DOHH2 (cell line): ENCODE results near the gene EMP1.

Experiments
- H3F3A ChIP-seq: fragments of 200-600 bp; sonication (generic), shearing (Covaris generic); 2 replicates; pipeline ENCODE4 v1.6.0; 2016; ENCODE audit warnings: antibody characterized with exemption, mild to moderate bottlenecking; ENCODE audit not compliant: control insufficient read depth, insufficient read depth
- H3K27ac ChIP-seq: fragments of 200-600 bp; sonication (generic); 2 replicates; pipeline ENCODE4 v1.5.1; 2014; ENCODE audit warnings: low read depth, mild to moderate bottlenecking, low read length, moderate library complexity
- H3K27me3 ChIP-seq: fragments of 200-600 bp; sonication (generic); 2 replicates; pipeline ENCODE4 v1.6.1; 2014; ENCODE audit warnings: mild to moderate bottlenecking, low read length, mixed read lengths; ENCODE audit not compliant: control insufficient read depth
- H3K36me3 ChIP-seq: fragments of 200-600 bp; sonication (generic); 2 replicates; pipeline ENCODE4 v1.6.1; 2014; ENCODE audit warnings: mild to moderate bottlenecking, low read length, moderate library complexity, mixed read lengths; ENCODE audit not compliant: control insufficient read depth
- H3K4me1 ChIP-seq: fragments of 200-600 bp; sonication (generic); 2 replicates; pipeline ENCODE4 v1.6.1; 2014; ENCODE audit warnings: mild to moderate bottlenecking, low read length, mixed read lengths; ENCODE audit not compliant: control insufficient read depth
- H3K4me2 ChIP-seq: fragments of 200-600 bp; sonication (generic); 2 replicates; pipeline ENCODE4 v1.6.0; 2014; ENCODE audit warnings: mild to moderate bottlenecking, low read length, moderate library complexity
- H3K4me3 ChIP-seq: fragments of 200-600 bp; sonication (generic); 2 replicates; pipeline ENCODE4 v1.5.1; 2014; ENCODE audit warnings: mild to moderate bottlenecking, low read length, mixed read lengths
- H3K79me2 ChIP-seq: fragments of 200-600 bp; sonication (generic); 2 replicates; pipeline ENCODE4 v1.6.1; 2014; ENCODE audit warnings: mild to moderate bottlenecking, low read length, mixed read lengths; ENCODE audit not compliant: control insufficient read depth
- H3K9me2 ChIP-seq: fragments of 200-600 bp; sonication (generic); replicated peaks from 2 replicates; pipeline ENCODE4 v1.6.1; 2014; ENCODE audit warnings: mild to moderate bottlenecking, low read length, mixed read lengths; ENCODE audit not compliant: control insufficient read depth
- H3K9me3 ChIP-seq: fragments of 200-600 bp; sonication (generic); 2 replicates; pipeline ENCODE4 v1.6.1; 2014; ENCODE audit warnings: antibody characterized with exemption, low read length, mixed read lengths; ENCODE audit not compliant: control insufficient read depth, insufficient read depth
- H4K20me1 ChIP-seq: fragments of 200-600 bp; sonication (generic); 2 replicates; pipeline ENCODE4 v1.6.0; 2014; ENCODE audit warnings: low read depth, mild to moderate bottlenecking, antibody characterized with exemption, low read length, moderate library complexity; ENCODE audit not compliant: control insufficient read depth, insufficient read depth
- EZH2phosphoT487 ChIP-seq: fragments of 200-600 bp; sonication (generic); IDR thresholded peaks from 2 replicates; pipeline ENCODE4 v1.6.1; 2017; ENCODE audit warnings: borderline replicate concordance, mild to moderate bottlenecking, antibody characterized with exemption, low read length, moderate library complexity, mixed read lengths
- TF ChIP-seq, protein P1 (sequence below): fragments of 200-600 bp; sonication (generic); IDR thresholded peaks from one replicate; pipeline ENCODE4 v1.5.1; 2014; ENCODE audit warnings: antibody characterized with exemption, mild to moderate bottlenecking, low read depth, low read length; ENCODE audit not compliant: poor library complexity, severe bottlenecking

The EMP1 gene

DNA sequence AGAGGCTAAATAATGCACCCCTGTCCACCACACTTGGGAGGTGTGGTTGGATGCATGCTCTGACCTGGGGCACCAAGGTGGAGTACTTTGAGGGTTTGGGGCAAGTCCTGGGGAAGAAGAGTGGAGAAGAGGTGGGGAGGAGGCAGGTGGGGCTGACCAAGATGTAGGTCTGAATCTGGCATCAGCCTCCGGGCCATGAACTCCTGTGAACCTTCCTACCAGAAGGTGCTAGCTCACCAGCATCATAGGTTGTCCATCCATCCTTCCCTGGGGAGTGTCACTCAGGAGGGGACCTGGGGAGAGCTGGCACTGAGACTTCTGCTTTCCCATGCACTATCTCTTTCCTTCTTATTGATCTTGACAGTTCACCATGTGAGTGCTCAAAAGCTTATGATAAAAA lies 13.6 kb upstream of the EMP1 start:
- Histone ChIP-seq H3K4me1 (no peaks in the 10 kb centered on the region), H3K9me2 (no peaks in the 10 kb centered on the region), H3K36me3 (no peaks in the 10 kb centered on the region), H3K4me3 (no peak overlapping the region), H3F3A (no peaks in the 10 kb centered on the region), H4K20me1 (no peaks in the 10 kb centered on the region), H3K27me3 (peaks cover 2% of the 10 kb centered on the region; the same call in 1 of the 2 replicates), H3K27ac (no peak overlapping the region), H3K9me3 (no peaks in the 10 kb centered on the region), H3K4me2 (no peak overlapping the region), H3K79me2 (no peaks in the 10 kb centered on the region)
- no peak for TF ChIP-seq EZH2phosphoT487
- TF ChIP-seq, protein P1, sequence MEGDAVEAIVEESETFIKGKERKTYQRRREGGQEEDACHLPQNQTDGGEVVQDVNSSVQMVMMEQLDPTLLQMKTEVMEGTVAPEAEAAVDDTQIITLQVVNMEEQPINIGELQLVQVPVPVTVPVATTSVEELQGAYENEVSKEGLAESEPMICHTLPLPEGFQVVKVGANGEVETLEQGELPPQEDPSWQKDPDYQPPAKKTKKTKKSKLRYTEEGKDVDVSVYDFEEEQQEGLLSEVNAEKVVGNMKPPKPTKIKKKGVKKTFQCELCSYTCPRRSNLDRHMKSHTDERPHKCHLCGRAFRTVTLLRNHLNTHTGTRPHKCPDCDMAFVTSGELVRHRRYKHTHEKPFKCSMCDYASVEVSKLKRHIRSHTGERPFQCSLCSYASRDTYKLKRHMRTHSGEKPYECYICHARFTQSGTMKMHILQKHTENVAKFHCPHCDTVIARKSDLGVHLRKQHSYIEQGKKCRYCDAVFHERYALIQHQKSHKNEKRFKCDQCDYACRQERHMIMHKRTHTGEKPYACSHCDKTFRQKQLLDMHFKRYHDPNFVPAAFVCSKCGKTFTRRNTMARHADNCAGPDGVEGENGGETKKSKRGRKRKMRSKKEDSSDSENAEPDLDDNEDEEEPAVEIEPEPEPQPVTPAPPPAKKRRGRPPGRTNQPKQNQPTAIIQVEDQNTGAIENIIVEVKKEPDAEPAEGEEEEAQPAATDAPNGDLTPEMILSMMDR, result no peak

DNA sequence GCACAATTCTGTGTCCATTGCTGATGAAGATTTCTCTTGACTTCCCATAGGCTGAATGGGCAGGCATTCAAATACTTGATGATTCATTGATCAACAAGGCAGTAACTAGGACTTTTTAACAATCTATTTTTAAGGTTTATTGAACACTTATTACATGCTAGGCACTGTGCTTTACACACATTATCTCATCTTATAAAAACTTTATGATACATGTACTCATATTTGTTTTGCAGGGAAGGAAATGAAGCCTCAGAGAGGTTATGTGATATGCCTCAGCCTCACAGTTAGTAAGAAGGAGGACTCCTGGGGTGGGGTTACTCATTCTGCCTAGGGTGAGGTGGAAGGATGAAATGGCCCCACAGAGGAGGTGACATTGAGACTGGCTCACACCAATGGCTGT lies 12.9 kb upstream of the EMP1 start:
- no peaks in the 10 kb centered on the region for H3F3A ChIP-seq
- H3K27me3 ChIP-seq, result peaks cover 2% of the 10 kb centered on the region; the same call in 1 of the 2 replicates
- H3K4me3 ChIP-seq, result no peak overlapping the region
- H3K9me3 ChIP-seq, result no peaks in the 10 kb centered on the region
- TF ChIP-seq, protein P1, result no peak
- no peak for TF ChIP-seq EZH2phosphoT487
- H3K4me1 ChIP-seq, result no peaks in the 10 kb centered on the region
- H4K20me1 ChIP-seq, result no peaks in the 10 kb centered on the region
- no peak overlapping the region for H3K27ac ChIP-seq
- H3K36me3 ChIP-seq, result no peaks in the 10 kb centered on the region
- H3K79me2 ChIP-seq, result no peaks in the 10 kb centered on the region
- no peaks in the 10 kb centered on the region for H3K9me2 ChIP-seq
- H3K4me2 ChIP-seq, result no peak overlapping the region

DNA sequence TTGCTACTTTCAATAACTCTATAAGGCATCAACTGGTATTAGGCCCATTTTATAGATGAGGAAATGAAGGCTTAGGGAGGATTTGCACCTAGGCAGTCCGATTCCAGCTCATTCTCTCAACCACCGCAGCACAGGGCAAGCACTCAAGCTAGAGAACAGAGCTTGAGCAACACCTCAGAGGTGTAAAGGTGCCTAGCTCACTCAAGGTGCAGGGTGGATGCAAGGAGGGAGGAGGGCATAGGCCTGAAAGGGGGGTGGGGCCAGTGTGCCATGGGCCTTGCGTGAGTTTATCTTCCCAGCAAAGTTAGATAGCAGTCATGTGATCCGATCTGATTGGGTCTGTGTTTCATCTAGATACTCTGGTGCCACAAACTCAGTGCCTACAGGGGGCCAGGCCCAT lies 10.2 kb upstream of the EMP1 start:
- TF ChIP-seq, protein P1, result no peak
- TF ChIP-seq EZH2phosphoT487, result no peak
- Histone ChIP-seq H4K20me1 (no peaks in the 10 kb centered on the region), H3K36me3 (no peaks in the 10 kb centered on the region), H3K9me2 (no peaks in the 10 kb centered on the region), H3K4me3 (no peak overlapping the region), H3K79me2 (no peaks in the 10 kb centered on the region), H3F3A (no peaks in the 10 kb centered on the region), H3K4me1 (no peaks in the 10 kb centered on the region), H3K27me3 (no peaks in the 10 kb centered on the region), H3K9me3 (no peaks in the 10 kb centered on the region), H3K4me2 (no peak overlapping the region), H3K27ac (no peak overlapping the region)

DNA sequence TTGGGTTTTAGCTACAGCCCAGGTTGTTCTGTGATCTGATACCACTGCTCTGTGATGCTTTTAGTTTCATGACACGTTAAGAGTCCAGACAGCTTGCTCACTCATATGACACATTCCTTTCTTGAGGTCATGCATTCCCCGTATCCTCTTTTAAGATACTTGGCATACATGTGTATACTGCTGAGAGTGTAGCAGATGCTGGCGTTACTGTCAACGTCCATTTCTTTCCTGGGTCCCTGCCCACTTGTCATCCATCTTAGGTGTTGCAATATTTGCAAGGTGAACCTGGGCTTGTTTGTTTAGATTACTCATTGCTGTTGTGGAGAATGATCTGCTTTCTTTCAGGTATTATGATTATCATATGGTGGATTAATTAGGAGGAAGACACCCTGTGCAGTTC lies 9.1 kb upstream of the EMP1 start:
- no peaks in the 10 kb centered on the region for H3K9me3 ChIP-seq
- H3K4me2 ChIP-seq, result no peak overlapping the region
- no peak overlapping the region for H3K27ac ChIP-seq
- no peak for TF ChIP-seq EZH2phosphoT487
- TF ChIP-seq, protein P1, result no peak
- H3K36me3 ChIP-seq, result no peaks in the 10 kb centered on the region
- no peaks in the 10 kb centered on the region for H3K79me2 ChIP-seq
- H3K9me2 ChIP-seq, result no peaks in the 10 kb centered on the region
- H3K4me1 ChIP-seq, result no peaks in the 10 kb centered on the region
- H3K27me3 ChIP-seq, result no peaks in the 10 kb centered on the region
- H4K20me1 ChIP-seq, result no peaks in the 10 kb centered on the region
- no peak overlapping the region for H3K4me3 ChIP-seq
- H3F3A ChIP-seq, result no peaks in the 10 kb centered on the region
